Activated CD4-positive, alpha-beta T cell treated with anti-CD3 and anti-CD28 coated beads, Interleukin-2, Interleukin-6, amounts not matched to agents 100 ng/mL and 50 ng/mL, durations not matched to agents 16 hours and 8 hours (primary cell): ENCODE data around the gene MAP1LC3A.

Experiments
- DNase-seq: peaks from one replicate; pipeline ENCODE4 v3.0.0-alpha.2; 2020

Gene MAP1LC3A

GRCh38 chr20:34579191-34579978, 20.9 kb downstream of the MAP1LC3A start:
- DNase-seq = no peak

- peak; percentile 37 for DNase-seq
Measured at GRCh38 chr20:34579979-34580940, 21.7 kb downstream of the MAP1LC3A start.

- peak; percentile 75 for DNase-seq
Measured at GRCh38 chr20:34581341-34582184, 23.0 kb downstream of the MAP1LC3A start.

- DNase-seq = no peak
Measured at GRCh38 chr20:34582221-34582620, 23.7 kb downstream of the MAP1LC3A start.

- DNase-seq = no peak
Measured at GRCh38 chr20:34582911-34583310, 24.4 kb downstream of the MAP1LC3A start.

- no peak for DNase-seq
Measured at GRCh38 chr20:34583544-34583943, 25.0 kb downstream of the MAP1LC3A start.

- no peak for DNase-seq
Measured at GRCh38 chr20:34585019-34585418, 26.5 kb downstream of the MAP1LC3A start.

GRCh38 chr20:34586488-34587163, 28.1 kb downstream of the MAP1LC3A start:
- DNase-seq = no peak

GRCh38 chr20:34595377-34596184, 37.1 kb downstream of the MAP1LC3A start:
- no peak for DNase-seq

- no peak for DNase-seq
Measured at GRCh38 chr20:34600892-34601653, 42.6 kb downstream of the MAP1LC3A start.

- no peak for DNase-seq
Measured at GRCh38 chr20:34604980-34605788, 46.7 kb downstream of the MAP1LC3A start.

GRCh38 chr20:34607066-34607465, 48.5 kb downstream of the MAP1LC3A start:
- DNase-seq = no peak
